AG09319 (cell line): ENCODE results near the gene BCL10.

Experiments
- DNase-seq: peaks from one replicate; pipeline ENCODE4 v3.0.0-alpha.2; 2010; ENCODE audit warnings: low read depth; ENCODE audit errors: extremely low read depth
- TF ChIP-seq, protein P1 (sequence below): IDR thresholded peaks from 2 replicates; pipeline ENCODE4 v1.5.1; 2011; ENCODE audit warnings: low read depth, mild to moderate bottlenecking, inconsistent platforms, low read length, moderate library complexity

BCL10 gene

DNA sequence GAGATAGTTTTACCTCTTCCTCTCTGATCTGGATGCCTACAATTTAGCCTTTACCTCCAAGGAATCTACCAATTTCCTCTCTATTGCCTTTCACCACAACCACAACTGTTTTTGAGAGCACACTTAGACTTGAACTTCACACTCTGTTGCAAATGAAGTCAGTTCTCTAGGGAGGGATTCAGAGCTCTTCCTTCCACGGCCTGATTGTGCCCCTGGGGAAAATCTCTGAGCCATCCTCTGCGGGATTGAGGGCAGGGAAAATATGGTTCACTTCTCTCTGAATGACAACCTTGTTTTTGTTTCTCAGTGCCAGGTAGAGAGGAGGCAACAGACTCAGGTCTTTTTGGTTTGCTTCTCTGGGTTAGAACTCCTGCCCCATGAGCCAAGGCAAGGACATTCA is 35.4 kb upstream of the BCL10 start:
- DNase-seq = no peak
- TF ChIP-seq, protein P1, sequence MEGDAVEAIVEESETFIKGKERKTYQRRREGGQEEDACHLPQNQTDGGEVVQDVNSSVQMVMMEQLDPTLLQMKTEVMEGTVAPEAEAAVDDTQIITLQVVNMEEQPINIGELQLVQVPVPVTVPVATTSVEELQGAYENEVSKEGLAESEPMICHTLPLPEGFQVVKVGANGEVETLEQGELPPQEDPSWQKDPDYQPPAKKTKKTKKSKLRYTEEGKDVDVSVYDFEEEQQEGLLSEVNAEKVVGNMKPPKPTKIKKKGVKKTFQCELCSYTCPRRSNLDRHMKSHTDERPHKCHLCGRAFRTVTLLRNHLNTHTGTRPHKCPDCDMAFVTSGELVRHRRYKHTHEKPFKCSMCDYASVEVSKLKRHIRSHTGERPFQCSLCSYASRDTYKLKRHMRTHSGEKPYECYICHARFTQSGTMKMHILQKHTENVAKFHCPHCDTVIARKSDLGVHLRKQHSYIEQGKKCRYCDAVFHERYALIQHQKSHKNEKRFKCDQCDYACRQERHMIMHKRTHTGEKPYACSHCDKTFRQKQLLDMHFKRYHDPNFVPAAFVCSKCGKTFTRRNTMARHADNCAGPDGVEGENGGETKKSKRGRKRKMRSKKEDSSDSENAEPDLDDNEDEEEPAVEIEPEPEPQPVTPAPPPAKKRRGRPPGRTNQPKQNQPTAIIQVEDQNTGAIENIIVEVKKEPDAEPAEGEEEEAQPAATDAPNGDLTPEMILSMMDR = no peak

DNA sequence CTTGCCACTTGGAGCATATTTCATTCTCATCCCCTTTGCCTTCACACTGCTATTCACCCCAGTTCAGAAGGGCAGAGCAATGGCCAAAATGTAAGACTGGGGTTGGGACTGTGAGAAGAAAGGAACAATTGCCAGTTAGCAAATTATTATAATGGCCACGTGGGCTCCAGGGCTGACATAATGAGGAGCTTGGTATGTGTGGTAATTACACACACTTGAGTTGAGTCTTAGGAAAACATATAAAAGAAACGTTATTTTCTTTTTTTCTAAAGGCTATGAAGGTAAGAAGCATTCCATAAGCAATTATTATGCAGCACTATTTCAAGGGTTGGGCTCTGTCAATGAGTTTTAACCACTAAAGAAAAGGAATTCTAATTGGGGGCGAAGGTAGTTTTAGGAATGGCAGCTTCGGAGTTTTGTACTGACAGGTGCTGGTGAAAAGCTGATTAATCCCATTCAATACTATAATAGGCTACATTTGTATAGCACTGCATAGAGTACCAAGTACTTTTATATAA is 32.5 kb upstream of the BCL10 start:
- DNase-seq = no peak
- TF ChIP-seq, protein P1 = no peak

DNA sequence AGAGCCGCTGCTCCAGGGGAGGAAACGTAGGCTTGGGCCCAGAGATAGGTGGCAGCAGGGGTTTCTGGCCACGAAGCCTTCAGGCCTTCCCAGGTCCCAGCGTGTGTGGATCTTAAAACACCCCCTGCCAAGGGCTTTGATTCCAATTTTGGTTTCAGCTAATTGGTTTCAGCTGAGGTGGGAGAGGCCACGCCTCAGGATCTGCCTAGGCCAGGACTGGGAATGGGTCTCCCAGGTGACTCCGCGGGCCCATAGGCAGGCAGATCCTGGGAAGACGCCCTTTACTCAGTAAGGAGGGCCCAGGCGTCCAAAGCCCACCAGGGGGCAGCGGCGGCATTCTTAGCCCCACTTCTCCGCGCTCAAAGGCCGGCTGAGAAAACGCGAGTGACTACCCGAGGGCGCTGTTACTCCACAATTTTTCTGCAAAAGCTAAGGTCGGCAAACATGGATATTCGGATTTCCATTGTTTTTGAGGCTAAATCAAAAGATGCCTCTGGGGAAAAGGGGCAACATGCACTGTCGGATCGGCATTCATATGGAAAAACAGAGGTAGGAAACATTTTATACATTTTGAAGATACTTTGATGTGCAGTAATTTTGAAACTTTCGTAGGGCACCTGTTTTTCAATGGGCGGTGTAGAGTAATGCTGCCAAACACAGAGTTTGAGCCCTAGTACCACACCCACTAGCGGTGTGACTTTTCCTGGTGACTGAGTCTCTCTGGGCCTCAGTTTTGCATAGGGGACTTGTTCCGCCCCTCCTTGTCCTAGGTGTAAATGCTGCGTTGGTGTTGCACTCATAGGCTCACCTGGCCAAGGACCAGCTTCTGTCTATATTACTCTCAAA is 31.8 kb upstream of the BCL10 start:
- TF ChIP-seq, protein P1 = peak; percentile 99

DNA sequence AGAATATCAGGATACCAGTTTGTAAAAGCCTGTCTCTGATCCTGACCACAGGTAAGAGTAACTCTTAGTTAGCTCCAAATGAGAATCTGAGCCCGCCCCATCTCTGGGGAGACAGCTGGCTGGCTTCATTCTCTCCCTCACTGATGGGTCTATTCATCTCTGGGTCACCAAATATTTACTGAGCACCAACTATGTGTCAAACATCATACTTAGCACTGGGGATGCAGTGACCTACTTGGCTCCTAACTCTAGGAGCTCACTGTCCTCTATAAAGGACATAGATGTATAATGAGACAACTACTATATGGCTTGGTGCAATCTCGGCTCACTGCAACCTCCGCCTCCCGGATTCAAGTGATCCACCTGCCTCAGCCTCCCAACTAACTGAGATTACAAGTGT is 29.8 kb upstream of the BCL10 start:
- TF ChIP-seq, protein P1 = no peak
- no peak for DNase-seq

More for the DNA sequence above, 31.8 kb upstream of the BCL10 start:
- DNase-seq = peak; percentile 60

DNA sequence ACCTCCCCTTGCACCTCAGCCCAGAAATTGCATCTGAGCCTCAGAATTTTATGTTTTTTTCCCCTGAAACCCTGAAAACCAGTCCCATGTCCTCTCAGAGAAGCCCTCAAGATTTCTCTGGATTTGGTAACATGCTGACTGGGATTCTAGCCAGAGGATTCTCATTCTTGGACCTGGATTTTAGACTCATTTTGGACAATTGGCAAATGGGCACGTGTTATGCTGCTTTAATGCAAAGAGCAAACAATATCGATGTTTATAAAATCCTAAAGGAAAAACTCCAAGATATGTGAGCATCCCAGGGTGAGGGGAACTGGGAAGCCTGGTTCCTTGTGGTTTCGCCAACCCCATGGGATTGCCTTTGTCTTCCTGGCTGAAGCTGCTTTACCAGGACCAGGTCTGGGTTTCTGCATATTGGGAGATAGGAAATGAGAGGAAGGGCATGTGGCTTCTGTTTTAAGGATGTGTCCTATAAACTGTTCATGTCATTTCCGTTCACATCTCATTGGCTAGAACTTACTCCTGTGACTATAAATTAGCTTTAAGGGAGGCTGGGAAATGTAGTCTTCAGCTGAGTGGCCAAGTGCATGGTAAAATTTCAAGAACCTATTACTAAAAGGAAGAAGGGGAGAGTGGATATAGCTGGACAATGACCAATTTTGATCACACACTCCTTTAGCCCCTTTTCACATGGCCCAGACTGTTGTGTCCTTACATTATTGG is 27.2 kb upstream of the BCL10 start:
- TF ChIP-seq, protein P1 = no peak
- DNase-seq = no peak

DNA sequence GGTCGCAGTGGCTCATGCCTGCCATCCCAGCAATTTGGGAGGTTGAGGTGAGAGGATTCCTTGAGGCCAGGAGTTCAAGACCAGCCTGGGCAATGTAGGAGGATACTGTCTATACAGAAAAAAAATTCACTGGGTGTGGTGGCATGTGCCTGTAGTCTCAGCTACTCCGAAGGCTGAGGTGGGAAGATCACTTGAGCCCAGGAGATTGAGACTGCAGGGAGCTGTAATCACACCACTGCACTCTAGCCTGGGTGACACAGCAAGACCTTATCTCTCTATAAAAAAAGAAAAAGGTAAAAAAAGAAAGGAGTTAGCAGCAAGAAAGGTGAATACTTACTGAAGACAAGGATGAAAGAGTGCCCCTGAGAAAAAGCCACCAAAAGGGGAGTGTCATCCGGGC is 23.7 kb upstream of the BCL10 start:
- DNase-seq = no peak
- TF ChIP-seq, protein P1 = no peak
